Cardiac ventricle fibroblast (primary cell): ENCODE measurements around the gene STX16. TPM values are rescaled to one million over a fixed set of nuclear protein-coding genes. Genes with fewer than 3 reads are reported as not detected.

ENCODE experiments used
- total RNA-seq: library from RNA; depleted of rRNA; stranded (reverse); fragments of >200 nt; gene quantifications from 2 replicates; pipeline ENCODE4 v1.2.3, GENCODE V29; 2015

STX16 gene
- total RNA-seq: 20.4 and 24.9 TPM in 2 replicates

GRCh38 chr20:58650776-58651558, at the start of gene STX16:
Gene STX16 (plus strand): TSS chr20:58651283. CDS start chr20:58652007, 724 bp downstream.

GRCh38 chr20:58692579-58693225, 41.6 kb downstream of the STX16 start, which contains the start of gene NPEPL1:
Gene NPEPL1 (plus strand): TSS chr20:58692800. CDS start chr20:58692901, 101 bp downstream.

Other genes starting within 250 kb of the STX16 start
- gene APCDD1L, start 135.9 kb upstream of the STX16 start, total RNA-seq: 11.6 and 14.9 TPM in 2 replicates
- gene NPEPL1, start 41.5 kb downstream of the STX16 start, total RNA-seq: 17.2 and 25.0 TPM in 2 replicates
- 0.49 and 0.75 TPM in 2 replicates for gene GNAS-AS1, start 199.6 kb downstream of the STX16 start, total RNA-seq
- 647 and 679 TPM in 2 replicates for gene GNAS, start 201.4 kb downstream of the STX16 start, total RNA-seq